ENCODE measurements around the gene XCL1. TPM values are rescaled to one million over a fixed set of nuclear protein-coding genes. Genes with fewer than 3 reads are reported as not detected.

XCL1 gene
- total and polyA plus RNA-seq, 10 of the 15 experiments (the other 5 are each of a cell fraction or from before 2014, with no cell fraction given), result 0.68 to 1,222 (median 12.2) TPM

GRCh38 chr1:168556647-168557046 is 19.8 kb upstream of the XCL1 start:
- TF ChIP-seq EED (IDR thresholded peaks at IDR 0.05; ENCODE audit: low read depth), result no peak
- no peak for TF ChIP-seq CREM (IDR thresholded peaks at IDR 0.05; ENCODE audit: low read depth)
- TF ChIP-seq IKZF2 (IDR thresholded peaks at IDR 0.05), result no peak
- no peak for TF ChIP-seq NRF1 (conservative IDR thresholded peaks at IDR 0.05; ENCODE audit: low read depth, low read length)
- no peak for TF ChIP-seq NR2C2 (IDR thresholded peaks at IDR 0.05; ENCODE audit: borderline replicate concordance, control insufficient read depth, insufficient read length, low read depth)
- no peak for TF ChIP-seq ZZZ3 (IDR thresholded peaks at IDR 0.05; ENCODE audit: control insufficient read depth, insufficient read length, low read depth)
- TF ChIP-seq SMC3 (IDR thresholded peaks at IDR 0.05; ENCODE audit: borderline replicate concordance, low read length), result no peak
- TF ChIP-seq NFXL1 (IDR thresholded peaks at IDR 0.05; ENCODE audit: borderline replicate concordance), result no peak
- no peak for TF ChIP-seq RUNX3 (IDR thresholded peaks at IDR 0.05; ENCODE audit: low read length)
- TF ChIP-seq ZNF207 (IDR thresholded peaks at IDR 0.05; ENCODE audit: borderline replicate concordance), result no peak
- TF ChIP-seq, protein P1, sequence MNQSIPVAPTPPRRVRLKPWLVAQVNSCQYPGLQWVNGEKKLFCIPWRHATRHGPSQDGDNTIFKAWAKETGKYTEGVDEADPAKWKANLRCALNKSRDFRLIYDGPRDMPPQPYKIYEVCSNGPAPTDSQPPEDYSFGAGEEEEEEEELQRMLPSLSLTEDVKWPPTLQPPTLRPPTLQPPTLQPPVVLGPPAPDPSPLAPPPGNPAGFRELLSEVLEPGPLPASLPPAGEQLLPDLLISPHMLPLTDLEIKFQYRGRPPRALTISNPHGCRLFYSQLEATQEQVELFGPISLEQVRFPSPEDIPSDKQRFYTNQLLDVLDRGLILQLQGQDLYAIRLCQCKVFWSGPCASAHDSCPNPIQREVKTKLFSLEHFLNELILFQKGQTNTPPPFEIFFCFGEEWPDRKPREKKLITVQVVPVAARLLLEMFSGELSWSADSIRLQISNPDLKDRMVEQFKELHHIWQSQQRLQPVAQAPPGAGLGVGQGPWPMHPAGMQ (IDR thresholded peaks at IDR 0.05; ENCODE audit: borderline replicate concordance), result no peak
- TF ChIP-seq RBBP5 (conservative IDR thresholded peaks at IDR 0.05), result no peak
- no peak for TF ChIP-seq TCF12 (IDR thresholded peaks at IDR 0.05; ENCODE audit: low read depth, low read length)
- FAIRE-seq (no peak), ATAC-seq (no peak), DNase-seq (ENCODE audit: low read depth, low spot score) (no peak)
- ChIA-PET CTCF (interaction anchor here (1.1 to 5.3 kb wide), 7 partner anchors 14 to 116 kb away, joined by 3 to 28 read pairs (median 8); no protein-coding TSS in a partner anchor), SMC1A (ENCODE audit: uncharacterized antibody, unreplicated experiment) (interaction anchor here (0.9 to 8.0 kb wide), 10 partner anchors 8 to 214 kb away, joined by 3 to 257 read pairs (median 50); partner anchors contain the start of gene XCL1), RAD21 (ENCODE audit: unreplicated experiment) (interaction anchor here (1.2 to 8.0 kb wide), 7 partner anchors 21 to 90 kb away, joined by 3 to 218 read pairs (median 4); no protein-coding TSS in a partner anchor), POLR2A (interaction anchor here (0.5 to 7.3 kb wide), 7 partner anchors 21 to 840 kb away, joined by 3 to 56 read pairs (median 5); no protein-coding TSS in a partner anchor)
- intact Hi-C loops (cut with micrococcal nuclease; ENCODE audit: unreplicated experiment), result loop anchor here (10.0 kb wide), 1 partner anchor 92 kb away; no protein-coding TSS in a partner anchor
- no peak overlapping the region for H3K27ac ChIP-seq (ENCODE audit: control insufficient read depth, insufficient read depth)
- H3K9me3 ChIP-seq (replicated peaks; ENCODE audit: control insufficient read depth, insufficient read depth, low read length), result no peaks in the 10 kb centered on the region
- H3K9ac ChIP-seq (ENCODE audit: control insufficient read depth, insufficient read depth, low read length), result no peak overlapping the region
- H3K36me3 ChIP-seq (ENCODE audit: control insufficient read depth in 2 of 2, insufficient read depth in 2 of 2, low read length in 1 of 2), result no peaks in the 10 kb centered on the region
- no peaks in the 10 kb centered on the region for H4K20me1 ChIP-seq (ENCODE audit: control insufficient read depth, insufficient read depth)
- H3K4me2 ChIP-seq (ENCODE audit: control insufficient read depth, insufficient read depth), result no peak overlapping the region
- H3K79me2 ChIP-seq (ENCODE audit: control insufficient read depth, insufficient read depth, low read length), result no peaks in the 10 kb centered on the region
- H3K27me3 ChIP-seq (replicated peaks in 1 of 2; ENCODE audit: control insufficient read depth in 2 of 2, insufficient read depth in 2 of 2, low read length in 1 of 2), result no peaks in the 10 kb centered on the region
- H3K4me1 ChIP-seq (ENCODE audit: control insufficient read depth, insufficient read depth, low read length), result no peaks in the 10 kb centered on the region; the same call in 1 of the 2 replicates
- no peak overlapping the region for H3K4me3 ChIP-seq
- BruUV-seq (replicated peaks), result no TSS peak
- in situ Hi-C loops (cut with MboI), result no loop called here
- no peak overlapping the region for H2AFZ ChIP-seq (ENCODE audit: control insufficient read depth, low read depth, low read length)
